WTC11 (cell line): ENCODE results near the gene PHOX2B. TPM values are rescaled to one million over a fixed set of nuclear protein-coding genes. Genes with fewer than 3 reads are reported as not detected.

ENCODE experiments used
- ATAC-seq: fragments of 200-7000 bp; cut with Tn5 transposase; 2 replicates; pipeline ENCODE4 v1.10.0; 2021; ENCODE audit warnings: mild to moderate bottlenecking, moderate library complexity
- CTCF ChIA-PET: fragments of 300-600 bp; sonication (Branson Sonifier 250); formaldehyde crosslinking; loops from one replicate; lab custom pipeline; 2021; ENCODE audit warnings: antibody characterized with exemption; lab: Charles Lee
- POLR2A ChIA-PET: fragments of 350-600 bp; sonication (Branson Sonifier 250); formaldehyde crosslinking; loops from one replicate; lab custom pipeline; 2021; ENCODE audit warnings: antibody characterized with exemption; lab: Charles Lee
- DNase-seq: peaks from one replicate; pipeline ENCODE4 v3.0.0; 2021; ENCODE audit warnings: low spot score
- H3K27ac Mint-ChIP-seq: 2 replicates; pipeline ENCODE4 v1.8.0; 2021; ENCODE audit warnings: mixed read lengths
- H3K27me3 Mint-ChIP-seq: 2 replicates; pipeline ENCODE4 v1.8.0; 2021; ENCODE audit warnings: low read depth, mild to moderate bottlenecking, moderate library complexity, mixed read lengths
- H3K36me3 Mint-ChIP-seq: 2 replicates; pipeline ENCODE4 v1.8.0; 2021; ENCODE audit warnings: mixed read lengths
- H3K4me1 Mint-ChIP-seq: 2 replicates; pipeline ENCODE4 v1.8.0; 2022; ENCODE audit warnings: mixed read lengths
- H3K4me3 Mint-ChIP-seq: 2 replicates; pipeline ENCODE4 v1.8.0; 2021; ENCODE audit warnings: mild to moderate bottlenecking, moderate library complexity, mixed read lengths
- H3K9me3 Mint-ChIP-seq: 2 replicates; pipeline ENCODE4 v1.8.0; 2021; ENCODE audit warnings: mixed read lengths
- ATF2 ChIP-seq: sonication (generic); formaldehyde crosslinking; IDR thresholded peaks from 2 replicates; pipeline ENCODE4 v1.8.1; 2022; ENCODE audit warnings: low read depth, missing genetic modification reagents, borderline replicate concordance
- CBFB ChIP-seq: sonication (generic); formaldehyde crosslinking; IDR thresholded peaks from 2 replicates; pipeline ENCODE4 v1.8.1; 2022; ENCODE audit warnings: mild to moderate bottlenecking, low read depth, missing genetic modification reagents
- E2F4 ChIP-seq: sonication (generic); formaldehyde crosslinking; IDR thresholded peaks from 2 replicates; pipeline ENCODE4 v1.8.1; 2022; ENCODE audit warnings: low read depth, mild to moderate bottlenecking, moderate library complexity, missing genetic modification reagents, borderline replicate concordance
- EMX1 ChIP-seq: fragments of 250-450 bp; sonication (Bioruptor Pico); IDR thresholded peaks from 2 replicates; pipeline ENCODE4 v1.8.0; 2021; ENCODE audit warnings: mild to moderate bottlenecking
- ESRRA ChIP-seq: sonication (generic); formaldehyde crosslinking; IDR thresholded peaks from 2 replicates; pipeline ENCODE4 v1.8.1; 2022; ENCODE audit warnings: mild to moderate bottlenecking, missing genetic modification reagents, borderline replicate concordance
- NR1H2 ChIP-seq: sonication (generic); formaldehyde crosslinking; IDR thresholded peaks from 2 replicates; pipeline ENCODE4 v1.9.0; 2021; ENCODE audit warnings: mild to moderate bottlenecking, moderate library complexity, missing genetic modification reagents
- PRRX2 ChIP-seq: fragments of 250-450 bp; sonication (Bioruptor Pico); IDR thresholded peaks from 2 replicates; pipeline ENCODE4 v1.8.0; 2021; ENCODE audit warnings: mild to moderate bottlenecking
- SMAD3 ChIP-seq: sonication (generic); formaldehyde crosslinking; IDR thresholded peaks from 2 replicates; pipeline ENCODE4 v1.8.0; 2022; ENCODE audit warnings: missing genetic modification reagents, mild to moderate bottlenecking, borderline replicate concordance
- SP1 ChIP-seq: sonication (generic); formaldehyde crosslinking; conservative IDR thresholded peaks from 2 replicates; pipeline ENCODE4 v1.8.1; 2022; ENCODE audit warnings: missing genetic modification reagents
- ZMAT4 ChIP-seq: fragments of 250-450 bp; sonication (Bioruptor Pico); IDR thresholded peaks from 2 replicates; pipeline ENCODE4 v1.9.0; 2021; ENCODE audit warnings: mild to moderate bottlenecking
- ZNF263 ChIP-seq: sonication (generic); formaldehyde crosslinking; IDR thresholded peaks from 2 replicates; pipeline ENCODE4 v1.8.1; 2022; ENCODE audit warnings: low read depth, mild to moderate bottlenecking, moderate library complexity, missing genetic modification reagents
- ZNF317 ChIP-seq: sonication (generic); formaldehyde crosslinking; IDR thresholded peaks from 2 replicates; pipeline ENCODE4 v1.8.1; 2023; ENCODE audit warnings: low read depth, mild to moderate bottlenecking, moderate library complexity, missing genetic modification reagents, borderline replicate concordance
- ZNF396 ChIP-seq: fragments of 250-450 bp; sonication (Bioruptor Pico); IDR thresholded peaks from 2 replicates; pipeline ENCODE4 v1.8.0; 2021; ENCODE audit warnings: mild to moderate bottlenecking, moderate library complexity, borderline replicate concordance
- ZNF416 ChIP-seq: fragments of 250-450 bp; sonication (Bioruptor Pico); IDR thresholded peaks from 2 replicates; pipeline ENCODE4 v1.9.0; 2021; ENCODE audit warnings: mild to moderate bottlenecking, inconsistent platforms
- ZNF671 ChIP-seq: fragments of 250-450 bp; sonication (Bioruptor Pico); IDR thresholded peaks from 2 replicates; pipeline ENCODE4 v1.8.0; 2021; ENCODE audit warnings: mild to moderate bottlenecking
- total RNA-seq: library from RNA; stranded (reverse); gene quantifications from 3 replicates; pipeline ENCODE4 v1.2.3, GENCODE V29; 2021
- TF ChIP-seq, protein P1 (sequence below): sonication (generic); formaldehyde crosslinking; IDR thresholded peaks from 2 replicates; pipeline ENCODE4 v1.8.1; 2023; ENCODE audit warnings: mild to moderate bottlenecking, missing genetic modification reagents
- TF ChIP-seq, protein P2 (sequence below): sonication (generic); formaldehyde crosslinking; IDR thresholded peaks from 2 replicates; pipeline ENCODE4 v1.8.1; 2023; ENCODE audit warnings: mild to moderate bottlenecking, missing genetic modification reagents
- TF ChIP-seq, protein P3 (sequence below): sonication (generic); formaldehyde crosslinking; conservative IDR thresholded peaks from 2 replicates; pipeline ENCODE4 v1.8.1; 2022; ENCODE audit warnings: mild to moderate bottlenecking, missing genetic modification reagents

The PHOX2B gene
- total RNA-seq, 1 experiment from 2014 or later, result not detected

- TF ChIP-seq ESRRA (CRISPR knock-in tag) (no peak), ZNF396 (CRISPR knock-in tag) (no peak), SP1 (no peak), PRRX2 (CRISPR knock-in tag) (no peak), ZNF263 (CRISPR knock-in tag) (no peak)
- TF ChIP-seq, protein P1, sequence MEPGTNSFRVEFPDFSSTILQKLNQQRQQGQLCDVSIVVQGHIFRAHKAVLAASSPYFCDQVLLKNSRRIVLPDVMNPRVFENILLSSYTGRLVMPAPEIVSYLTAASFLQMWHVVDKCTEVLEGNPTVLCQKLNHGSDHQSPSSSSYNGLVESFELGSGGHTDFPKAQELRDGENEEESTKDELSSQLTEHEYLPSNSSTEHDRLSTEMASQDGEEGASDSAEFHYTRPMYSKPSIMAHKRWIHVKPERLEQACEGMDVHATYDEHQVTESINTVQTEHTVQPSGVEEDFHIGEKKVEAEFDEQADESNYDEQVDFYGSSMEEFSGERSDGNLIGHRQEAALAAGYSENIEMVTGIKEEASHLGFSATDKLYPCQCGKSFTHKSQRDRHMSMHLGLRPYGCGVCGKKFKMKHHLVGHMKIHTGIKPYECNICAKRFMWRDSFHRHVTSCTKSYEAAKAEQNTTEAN (CRISPR knock-in tag), result no peak
Measured at GRCh38 chr4:41751449-41752061, 3.0 kb upstream of the PHOX2B start (continued).

- H3K4me3 Mint-ChIP-seq, result peak overlapping the region; percentile 66
- H3K4me1 Mint-ChIP-seq, result peaks cover 65% of the 10 kb centered on the region
- peak; percentile 42 for ATAC-seq
- no peaks in the 10 kb centered on the region; the same call in 1 of the 2 replicates for H3K36me3 Mint-ChIP-seq
- ChIA-PET POLR2A (no interaction called here), CTCF (interaction anchor here (1.0 to 1.4 kb wide), 6 partner anchors 13 to 136 kb away, joined by 3 to 4 read pairs (median 4); no protein-coding TSS in a partner anchor)
- peaks cover 100% of the 10 kb centered on the region for H3K27me3 Mint-ChIP-seq
- DNase-seq, result peak; percentile 57
- TF ChIP-seq, protein P2, sequence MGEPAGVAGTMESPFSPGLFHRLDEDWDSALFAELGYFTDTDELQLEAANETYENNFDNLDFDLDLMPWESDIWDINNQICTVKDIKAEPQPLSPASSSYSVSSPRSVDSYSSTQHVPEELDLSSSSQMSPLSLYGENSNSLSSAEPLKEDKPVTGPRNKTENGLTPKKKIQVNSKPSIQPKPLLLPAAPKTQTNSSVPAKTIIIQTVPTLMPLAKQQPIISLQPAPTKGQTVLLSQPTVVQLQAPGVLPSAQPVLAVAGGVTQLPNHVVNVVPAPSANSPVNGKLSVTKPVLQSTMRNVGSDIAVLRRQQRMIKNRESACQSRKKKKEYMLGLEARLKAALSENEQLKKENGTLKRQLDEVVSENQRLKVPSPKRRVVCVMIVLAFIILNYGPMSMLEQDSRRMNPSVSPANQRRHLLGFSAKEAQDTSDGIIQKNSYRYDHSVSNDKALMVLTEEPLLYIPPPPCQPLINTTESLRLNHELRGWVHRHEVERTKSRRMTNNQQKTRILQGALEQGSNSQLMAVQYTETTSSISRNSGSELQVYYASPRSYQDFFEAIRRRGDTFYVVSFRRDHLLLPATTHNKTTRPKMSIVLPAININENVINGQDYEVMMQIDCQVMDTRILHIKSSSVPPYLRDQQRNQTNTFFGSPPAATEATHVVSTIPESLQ (CRISPR knock-in tag), result no peak
- TF ChIP-seq ZMAT4 (CRISPR knock-in tag) (no peak), CBFB (no peak), ZNF671 (CRISPR knock-in tag) (no peak), EMX1 (CRISPR knock-in tag) (no peak), ZNF416 (CRISPR knock-in tag) (no peak), ATF2 (CRISPR knock-in tag) (no peak), NR1H2 (CRISPR knock-in tag) (no peak), ZNF317 (CRISPR knock-in tag) (no peak), SMAD3 (CRISPR knock-in tag) (no peak), E2F4 (CRISPR knock-in tag) (no peak)
- TF ChIP-seq, protein P3, sequence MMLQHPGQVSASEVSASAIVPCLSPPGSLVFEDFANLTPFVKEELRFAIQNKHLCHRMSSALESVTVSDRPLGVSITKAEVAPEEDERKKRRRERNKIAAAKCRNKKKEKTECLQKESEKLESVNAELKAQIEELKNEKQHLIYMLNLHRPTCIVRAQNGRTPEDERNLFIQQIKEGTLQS (CRISPR knock-in tag), result no peak
- no peak overlapping the region for H3K27ac Mint-ChIP-seq
- H3K9me3 Mint-ChIP-seq, result no peaks in the 10 kb centered on the region
Measured at GRCh38 chr4:41750626-41751448, 2.3 kb upstream of the PHOX2B start.
